WTC11 (cell line): ENCODE data around the gene NTN4. TPM values are rescaled to one million over a fixed set of nuclear protein-coding genes. Genes with fewer than 3 reads are reported as not detected.

Experiments
- ATAC-seq: fragments of 200-7000 bp; cut with Tn5 transposase; 2 replicates; pipeline ENCODE4 v1.10.0; 2021; ENCODE audit warnings: mild to moderate bottlenecking, moderate library complexity
- CTCF ChIA-PET: fragments of 300-600 bp; sonication (Branson Sonifier 250); formaldehyde crosslinking; loops from one replicate; lab custom pipeline; 2021; ENCODE audit warnings: antibody characterized with exemption; lab: Charles Lee
- POLR2A ChIA-PET: fragments of 350-600 bp; sonication (Branson Sonifier 250); formaldehyde crosslinking; loops from one replicate; lab custom pipeline; 2021; ENCODE audit warnings: antibody characterized with exemption; lab: Charles Lee
- DNase-seq: peaks from one replicate; pipeline ENCODE4 v3.0.0; 2021; ENCODE audit warnings: low spot score
- H3K27ac Mint-ChIP-seq: 2 replicates; pipeline ENCODE4 v1.8.0; 2021; ENCODE audit warnings: mixed read lengths
- H3K27me3 Mint-ChIP-seq: 2 replicates; pipeline ENCODE4 v1.8.0; 2021; ENCODE audit warnings: low read depth, mild to moderate bottlenecking, moderate library complexity, mixed read lengths
- H3K36me3 Mint-ChIP-seq: 2 replicates; pipeline ENCODE4 v1.8.0; 2021; ENCODE audit warnings: mixed read lengths
- H3K4me1 Mint-ChIP-seq: 2 replicates; pipeline ENCODE4 v1.8.0; 2022; ENCODE audit warnings: mixed read lengths
- H3K4me3 Mint-ChIP-seq: 2 replicates; pipeline ENCODE4 v1.8.0; 2021; ENCODE audit warnings: mild to moderate bottlenecking, moderate library complexity, mixed read lengths
- H3K9me3 Mint-ChIP-seq: 2 replicates; pipeline ENCODE4 v1.8.0; 2021; ENCODE audit warnings: mixed read lengths
- ATF1 ChIP-seq: sonication (generic); formaldehyde crosslinking; IDR thresholded peaks from 2 replicates; pipeline ENCODE4 v1.8.1; 2023; ENCODE audit warnings: mild to moderate bottlenecking, moderate library complexity, missing genetic modification reagents
- FOXJ3 ChIP-seq: sonication (generic); formaldehyde crosslinking; IDR thresholded peaks from 2 replicates; pipeline ENCODE4 v1.9.0; 2021; ENCODE audit warnings: missing genetic modification reagents, mild to moderate bottlenecking, borderline replicate concordance
- FOXP1 ChIP-seq: sonication (generic); formaldehyde crosslinking; IDR thresholded peaks from 2 replicates; pipeline ENCODE4 v1.8.0; 2022; ENCODE audit warnings: missing genetic modification reagents, mild to moderate bottlenecking, moderate library complexity, borderline replicate concordance
- GTF2I ChIP-seq: fragments of 250-450 bp; sonication (Bioruptor Pico); conservative IDR thresholded peaks from 2 replicates; pipeline ENCODE4 v1.4.0; 2021; ENCODE audit warnings: mild to moderate bottlenecking
- NFYB ChIP-seq: sonication (generic); formaldehyde crosslinking; conservative IDR thresholded peaks from 2 replicates; pipeline ENCODE4 v1.8.0; 2022; ENCODE audit warnings: low read depth, missing genetic modification reagents
- NR2C2 ChIP-seq: sonication (generic); formaldehyde crosslinking; IDR thresholded peaks from 2 replicates; pipeline ENCODE4 v1.8.0; 2022; ENCODE audit warnings: mild to moderate bottlenecking, missing genetic modification reagents
- NR3C1 ChIP-seq: sonication (generic); formaldehyde crosslinking; conservative IDR thresholded peaks from 2 replicates; pipeline ENCODE4 v1.8.1; 2023; ENCODE audit warnings: low read depth, mild to moderate bottlenecking, missing genetic modification reagents
- OVOL2 ChIP-seq: fragments of 250-450 bp; sonication (Bioruptor Pico); IDR thresholded peaks from 2 replicates; pipeline ENCODE4 v1.9.0; 2021; ENCODE audit warnings: mild to moderate bottlenecking, borderline replicate concordance
- RELA ChIP-seq: sonication (generic); formaldehyde crosslinking; IDR thresholded peaks from 2 replicates; pipeline ENCODE4 v1.8.1; 2022; ENCODE audit warnings: missing genetic modification reagents, mild to moderate bottlenecking, borderline replicate concordance
- SMAD3 ChIP-seq: sonication (generic); formaldehyde crosslinking; IDR thresholded peaks from 2 replicates; pipeline ENCODE4 v1.8.0; 2022; ENCODE audit warnings: missing genetic modification reagents, mild to moderate bottlenecking, borderline replicate concordance
- ZBTB21 ChIP-seq: sonication (generic); formaldehyde crosslinking; IDR thresholded peaks from 2 replicates; pipeline ENCODE4 v1.8.1; 2023; ENCODE audit warnings: mild to moderate bottlenecking, missing genetic modification reagents, borderline replicate concordance
- ZNF121 ChIP-seq: sonication (generic); formaldehyde crosslinking; IDR thresholded peaks from 2 replicates; pipeline ENCODE4 v1.8.0; 2023; ENCODE audit warnings: missing genetic modification reagents
- ZNF232 ChIP-seq: sonication (generic); formaldehyde crosslinking; IDR thresholded peaks from 2 replicates; pipeline ENCODE4 v1.8.0; 2022; ENCODE audit warnings: mild to moderate bottlenecking, missing genetic modification reagents
- ZNF396 ChIP-seq: fragments of 250-450 bp; sonication (Bioruptor Pico); IDR thresholded peaks from 2 replicates; pipeline ENCODE4 v1.8.0; 2021; ENCODE audit warnings: mild to moderate bottlenecking, moderate library complexity, borderline replicate concordance
- total RNA-seq: library from RNA; stranded (reverse); gene quantifications from 3 replicates; pipeline ENCODE4 v1.2.3, GENCODE V29; 2021
- TF ChIP-seq, protein P1 (sequence below): sonication (generic); formaldehyde crosslinking; IDR thresholded peaks from 2 replicates; pipeline ENCODE4 v1.8.1; 2023; ENCODE audit warnings: mild to moderate bottlenecking, missing genetic modification reagents, moderate library complexity
- TF ChIP-seq, protein P2 (sequence below): sonication (generic); formaldehyde crosslinking; IDR thresholded peaks from 2 replicates; pipeline ENCODE4 v1.8.1; 2022; ENCODE audit warnings: low read depth, mild to moderate bottlenecking, moderate library complexity, missing genetic modification reagents, borderline replicate concordance
- TF ChIP-seq, protein P3 (sequence below): sonication (generic); formaldehyde crosslinking; IDR thresholded peaks from 2 replicates; pipeline ENCODE4 v1.8.1; 2022; ENCODE audit warnings: low read depth, missing genetic modification reagents, borderline replicate concordance
- TF ChIP-seq, protein P4 (sequence below): sonication (generic); formaldehyde crosslinking; IDR thresholded peaks from 2 replicates; pipeline ENCODE4 v1.8.0; 2022; ENCODE audit warnings: mild to moderate bottlenecking, missing genetic modification reagents
- TF ChIP-seq, protein P5 (sequence below): fragments of 250-450 bp; sonication (Bioruptor Pico); IDR thresholded peaks from 2 replicates; pipeline ENCODE4 v1.9.0; 2021; ENCODE audit warnings: mild to moderate bottlenecking, borderline replicate concordance
- TF ChIP-seq, protein P6 (sequence below): fragments of 250-450 bp; sonication (Bioruptor Pico); conservative IDR thresholded peaks from 2 replicates; pipeline ENCODE4 v1.9.0; 2021; ENCODE audit warnings: mild to moderate bottlenecking
- TF ChIP-seq, protein P7 (sequence below): sonication (generic); formaldehyde crosslinking; IDR thresholded peaks from 2 replicates; pipeline ENCODE4 v1.8.0; 2022; ENCODE audit warnings: mild to moderate bottlenecking, missing genetic modification reagents

NTN4 gene
- total RNA-seq, 1 experiment from 2014 or later = 2.7 TPM

DNA sequence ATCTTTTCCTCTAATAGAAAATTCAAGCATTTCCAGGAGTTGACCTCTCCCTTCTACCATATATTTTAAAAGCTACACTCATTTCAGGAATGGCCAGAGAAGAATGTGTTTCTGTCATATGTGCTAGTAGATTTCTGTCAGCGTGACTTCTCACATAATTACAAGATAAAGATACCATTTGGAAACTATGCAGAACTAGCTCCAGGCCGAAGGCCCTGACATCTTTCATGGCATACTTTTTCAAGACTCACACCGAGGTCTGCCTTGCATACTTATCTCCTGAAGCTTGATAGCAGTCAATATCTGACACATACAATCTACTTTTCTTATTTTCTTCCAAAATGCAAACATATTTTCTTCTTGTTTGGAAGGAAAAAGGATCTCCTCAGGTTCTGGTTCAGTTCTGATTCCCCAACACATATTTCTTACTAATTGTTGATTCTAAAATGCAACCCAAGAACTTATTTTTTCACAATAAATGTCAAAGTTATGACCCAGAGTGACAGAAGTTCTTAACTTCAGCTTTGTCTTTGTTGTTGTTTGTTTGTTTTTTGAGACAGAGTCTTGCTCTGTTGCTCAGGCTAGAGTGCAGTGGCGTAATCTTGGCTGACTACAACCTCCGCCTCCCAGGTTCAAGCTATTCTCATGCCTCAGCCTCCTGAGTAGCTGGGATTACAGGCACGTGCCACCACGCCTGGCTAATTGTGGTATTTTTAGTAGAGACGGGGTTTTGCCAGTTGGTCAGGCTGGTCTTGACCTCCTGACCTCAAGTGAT, 99.5 kb downstream of the NTN4 start:
- ChIA-PET POLR2A (interaction anchor here (0.7 kb wide), 1 partner anchor 219 kb away, joined by 3 read pairs; no protein-coding TSS in a partner anchor), CTCF (interaction anchor here (1.1 kb wide), 1 partner anchor 307 kb away, joined by 3 read pairs; no protein-coding TSS in a partner anchor)
- Mint-ChIP-seq H3K4me1 (peaks cover 3% of the 10 kb centered on the region; the same call in 1 of the 2 replicates), H3K27me3 (peaks cover 8% of the 10 kb centered on the region), H3K4me3 (no peak overlapping the region), H3K9me3 (no peaks in the 10 kb centered on the region), H3K27ac (no peak overlapping the region), H3K36me3 (no peaks in the 10 kb centered on the region)
- TF ChIP-seq SMAD3 (CRISPR knock-in tag) (no peak), ZNF232 (CRISPR knock-in tag) (no peak), ZNF121 (no peak)
- TF ChIP-seq, protein P1, sequence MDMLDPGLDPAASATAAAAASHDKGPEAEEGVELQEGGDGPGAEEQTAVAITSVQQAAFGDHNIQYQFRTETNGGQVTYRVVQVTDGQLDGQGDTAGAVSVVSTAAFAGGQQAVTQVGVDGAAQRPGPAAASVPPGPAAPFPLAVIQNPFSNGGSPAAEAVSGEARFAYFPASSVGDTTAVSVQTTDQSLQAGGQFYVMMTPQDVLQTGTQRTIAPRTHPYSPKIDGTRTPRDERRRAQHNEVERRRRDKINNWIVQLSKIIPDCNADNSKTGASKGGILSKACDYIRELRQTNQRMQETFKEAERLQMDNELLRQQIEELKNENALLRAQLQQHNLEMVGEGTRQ (CRISPR knock-in tag) = no peak
- TF ChIP-seq, protein P2, sequence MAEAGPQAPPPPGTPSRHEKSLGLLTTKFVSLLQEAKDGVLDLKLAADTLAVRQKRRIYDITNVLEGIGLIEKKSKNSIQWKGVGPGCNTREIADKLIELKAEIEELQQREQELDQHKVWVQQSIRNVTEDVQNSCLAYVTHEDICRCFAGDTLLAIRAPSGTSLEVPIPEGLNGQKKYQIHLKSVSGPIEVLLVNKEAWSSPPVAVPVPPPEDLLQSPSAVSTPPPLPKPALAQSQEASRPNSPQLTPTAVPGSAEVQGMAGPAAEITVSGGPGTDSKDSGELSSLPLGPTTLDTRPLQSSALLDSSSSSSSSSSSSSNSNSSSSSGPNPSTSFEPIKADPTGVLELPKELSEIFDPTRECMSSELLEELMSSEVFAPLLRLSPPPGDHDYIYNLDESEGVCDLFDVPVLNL (CRISPR knock-in tag) = no peak
- ATAC-seq = no peak
- DNase-seq = no peak

DNA sequence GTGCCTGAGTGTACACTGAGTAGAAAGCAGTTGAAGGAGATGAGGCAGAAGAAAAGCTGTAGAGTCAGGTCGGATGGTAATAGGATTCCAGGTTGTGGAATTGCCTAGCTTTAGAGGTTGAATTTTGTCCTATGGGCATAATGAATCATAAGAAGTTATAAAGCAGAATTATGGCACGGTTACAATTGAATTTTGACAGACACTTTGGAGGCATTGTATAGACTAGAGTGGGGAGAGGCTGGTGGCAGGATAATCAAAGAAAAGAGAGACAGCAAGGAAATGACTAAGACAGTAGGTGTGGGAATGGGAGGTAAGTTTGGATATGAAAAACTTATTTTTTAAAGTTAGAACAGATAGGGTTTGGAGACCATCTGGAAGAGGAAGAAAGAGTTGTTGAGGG, 102.6 kb downstream of the NTN4 start:
- Mint-ChIP-seq H3K27me3 (peaks cover 8% of the 10 kb centered on the region), H3K9me3 (no peaks in the 10 kb centered on the region), H3K36me3 (no peaks in the 10 kb centered on the region), H3K4me1 (no peaks in the 10 kb centered on the region), H3K4me3 (no peak overlapping the region), H3K27ac (no peak overlapping the region)
- ChIA-PET POLR2A (no interaction called here), CTCF (interaction anchor here (1.2 kb wide), 1 partner anchor 153 kb away, joined by 4 read pairs; no protein-coding TSS in a partner anchor)
- DNase-seq = no peak
- no peak for ATAC-seq
- TF ChIP-seq, protein P3, sequence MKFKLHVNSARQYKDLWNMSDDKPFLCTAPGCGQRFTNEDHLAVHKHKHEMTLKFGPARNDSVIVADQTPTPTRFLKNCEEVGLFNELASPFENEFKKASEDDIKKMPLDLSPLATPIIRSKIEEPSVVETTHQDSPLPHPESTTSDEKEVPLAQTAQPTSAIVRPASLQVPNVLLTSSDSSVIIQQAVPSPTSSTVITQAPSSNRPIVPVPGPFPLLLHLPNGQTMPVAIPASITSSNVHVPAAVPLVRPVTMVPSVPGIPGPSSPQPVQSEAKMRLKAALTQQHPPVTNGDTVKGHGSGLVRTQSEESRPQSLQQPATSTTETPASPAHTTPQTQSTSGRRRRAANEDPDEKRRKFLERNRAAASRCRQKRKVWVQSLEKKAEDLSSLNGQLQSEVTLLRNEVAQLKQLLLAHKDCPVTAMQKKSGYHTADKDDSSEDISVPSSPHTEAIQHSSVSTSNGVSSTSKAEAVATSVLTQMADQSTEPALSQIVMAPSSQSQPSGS (CRISPR knock-in tag) = no peak
- TF ChIP-seq, protein P4, sequence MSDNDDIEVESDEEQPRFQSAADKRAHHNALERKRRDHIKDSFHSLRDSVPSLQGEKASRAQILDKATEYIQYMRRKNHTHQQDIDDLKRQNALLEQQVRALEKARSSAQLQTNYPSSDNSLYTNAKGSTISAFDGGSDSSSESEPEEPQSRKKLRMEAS (CRISPR knock-in tag) = no peak
- TF ChIP-seq, protein P5, sequence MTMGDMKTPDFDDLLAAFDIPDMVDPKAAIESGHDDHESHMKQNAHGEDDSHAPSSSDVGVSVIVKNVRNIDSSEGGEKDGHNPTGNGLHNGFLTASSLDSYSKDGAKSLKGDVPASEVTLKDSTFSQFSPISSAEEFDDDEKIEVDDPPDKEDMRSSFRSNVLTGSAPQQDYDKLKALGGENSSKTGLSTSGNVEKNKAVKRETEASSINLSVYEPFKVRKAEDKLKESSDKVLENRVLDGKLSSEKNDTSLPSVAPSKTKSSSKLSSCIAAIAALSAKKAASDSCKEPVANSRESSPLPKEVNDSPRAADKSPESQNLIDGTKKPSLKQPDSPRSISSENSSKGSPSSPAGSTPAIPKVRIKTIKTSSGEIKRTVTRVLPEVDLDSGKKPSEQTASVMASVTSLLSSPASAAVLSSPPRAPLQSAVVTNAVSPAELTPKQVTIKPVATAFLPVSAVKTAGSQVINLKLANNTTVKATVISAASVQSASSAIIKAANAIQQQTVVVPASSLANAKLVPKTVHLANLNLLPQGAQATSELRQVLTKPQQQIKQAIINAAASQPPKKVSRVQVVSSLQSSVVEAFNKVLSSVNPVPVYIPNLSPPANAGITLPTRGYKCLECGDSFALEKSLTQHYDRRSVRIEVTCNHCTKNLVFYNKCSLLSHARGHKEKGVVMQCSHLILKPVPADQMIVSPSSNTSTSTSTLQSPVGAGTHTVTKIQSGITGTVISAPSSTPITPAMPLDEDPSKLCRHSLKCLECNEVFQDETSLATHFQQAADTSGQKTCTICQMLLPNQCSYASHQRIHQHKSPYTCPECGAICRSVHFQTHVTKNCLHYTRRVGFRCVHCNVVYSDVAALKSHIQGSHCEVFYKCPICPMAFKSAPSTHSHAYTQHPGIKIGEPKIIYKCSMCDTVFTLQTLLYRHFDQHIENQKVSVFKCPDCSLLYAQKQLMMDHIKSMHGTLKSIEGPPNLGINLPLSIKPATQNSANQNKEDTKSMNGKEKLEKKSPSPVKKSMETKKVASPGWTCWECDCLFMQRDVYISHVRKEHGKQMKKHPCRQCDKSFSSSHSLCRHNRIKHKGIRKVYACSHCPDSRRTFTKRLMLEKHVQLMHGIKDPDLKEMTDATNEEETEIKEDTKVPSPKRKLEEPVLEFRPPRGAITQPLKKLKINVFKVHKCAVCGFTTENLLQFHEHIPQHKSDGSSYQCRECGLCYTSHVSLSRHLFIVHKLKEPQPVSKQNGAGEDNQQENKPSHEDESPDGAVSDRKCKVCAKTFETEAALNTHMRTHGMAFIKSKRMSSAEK (CRISPR knock-in tag) = no peak
- TF ChIP-seq FOXJ3 (CRISPR knock-in tag) (no peak), ZNF396 (no peak), ATF1 (CRISPR knock-in tag) (no peak), NR3C1 (CRISPR knock-in tag) (no peak), FOXP1 (no peak), RELA (CRISPR knock-in tag) (no peak), OVOL2 (CRISPR knock-in tag) (no peak), NR2C2 (CRISPR knock-in tag) (no peak), ZBTB21 (CRISPR knock-in tag) (no peak), GTF2I (CRISPR knock-in tag) (no peak), NFYB (no peak)
- TF ChIP-seq, protein P1 (CRISPR knock-in tag) = no peak
- TF ChIP-seq, protein P6, sequence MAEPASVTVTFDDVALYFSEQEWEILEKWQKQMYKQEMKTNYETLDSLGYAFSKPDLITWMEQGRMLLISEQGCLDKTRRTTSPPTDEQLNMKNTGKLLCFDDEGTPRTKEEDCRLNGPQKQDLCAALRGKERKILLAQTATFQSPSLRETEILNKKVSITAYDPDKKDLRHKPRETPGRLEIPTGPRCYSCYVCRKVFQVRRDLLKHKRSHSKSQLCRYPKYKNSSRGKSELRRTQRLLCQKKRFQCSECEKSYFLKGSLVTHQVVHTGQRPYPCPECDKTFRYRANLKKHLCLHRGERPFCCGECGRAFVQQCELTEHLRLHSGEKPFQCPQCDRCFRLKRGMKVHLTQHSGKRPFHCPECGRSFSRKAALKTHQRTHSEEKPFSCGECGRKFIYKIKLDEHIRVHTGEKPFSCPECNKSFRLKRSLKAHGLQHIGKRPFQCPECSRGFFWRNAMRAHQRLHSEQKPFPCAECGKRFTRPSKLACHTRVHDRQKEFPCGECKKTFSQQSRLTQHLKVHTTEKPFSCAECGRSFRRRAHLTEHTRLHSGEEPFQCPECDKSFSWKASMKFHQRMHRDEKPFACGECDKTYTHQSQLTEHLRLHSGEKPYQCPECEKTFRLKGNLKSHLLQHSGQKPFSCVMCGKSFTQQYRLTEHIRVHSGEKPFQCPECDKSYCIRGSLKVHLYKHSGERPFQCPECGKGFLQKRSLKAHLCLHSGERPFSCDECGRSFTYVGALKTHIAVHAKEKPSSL = no peak
- TF ChIP-seq, protein P7, sequence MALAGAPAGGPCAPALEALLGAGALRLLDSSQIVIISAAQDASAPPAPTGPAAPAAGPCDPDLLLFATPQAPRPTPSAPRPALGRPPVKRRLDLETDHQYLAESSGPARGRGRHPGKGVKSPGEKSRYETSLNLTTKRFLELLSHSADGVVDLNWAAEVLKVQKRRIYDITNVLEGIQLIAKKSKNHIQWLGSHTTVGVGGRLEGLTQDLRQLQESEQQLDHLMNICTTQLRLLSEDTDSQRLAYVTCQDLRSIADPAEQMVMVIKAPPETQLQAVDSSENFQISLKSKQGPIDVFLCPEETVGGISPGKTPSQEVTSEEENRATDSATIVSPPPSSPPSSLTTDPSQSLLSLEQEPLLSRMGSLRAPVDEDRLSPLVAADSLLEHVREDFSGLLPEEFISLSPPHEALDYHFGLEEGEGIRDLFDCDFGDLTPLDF (CRISPR knock-in tag) = no peak
